GM19043 (cell line): Measurements from ENCODE around the gene PPP1R12B.
A peak's percentile ranks its signal among the peaks of the same experiment; 100 is the strongest.
"Not testable (repeated sequence)": the region's sequence is repeated elsewhere in the genome, so short reads cannot be mapped to it uniquely, and the experiment has no call there.

ENCODE experiments used
- ATAC-seq: cut with Tn5 transposase; IDR thresholded peaks from one replicate; pipeline ENCODE4 v1.9.1; 2021; ENCODE audit warnings: low read depth; ENCODE audit not compliant: unreplicated experiment

The PPP1R12B gene

DNA sequence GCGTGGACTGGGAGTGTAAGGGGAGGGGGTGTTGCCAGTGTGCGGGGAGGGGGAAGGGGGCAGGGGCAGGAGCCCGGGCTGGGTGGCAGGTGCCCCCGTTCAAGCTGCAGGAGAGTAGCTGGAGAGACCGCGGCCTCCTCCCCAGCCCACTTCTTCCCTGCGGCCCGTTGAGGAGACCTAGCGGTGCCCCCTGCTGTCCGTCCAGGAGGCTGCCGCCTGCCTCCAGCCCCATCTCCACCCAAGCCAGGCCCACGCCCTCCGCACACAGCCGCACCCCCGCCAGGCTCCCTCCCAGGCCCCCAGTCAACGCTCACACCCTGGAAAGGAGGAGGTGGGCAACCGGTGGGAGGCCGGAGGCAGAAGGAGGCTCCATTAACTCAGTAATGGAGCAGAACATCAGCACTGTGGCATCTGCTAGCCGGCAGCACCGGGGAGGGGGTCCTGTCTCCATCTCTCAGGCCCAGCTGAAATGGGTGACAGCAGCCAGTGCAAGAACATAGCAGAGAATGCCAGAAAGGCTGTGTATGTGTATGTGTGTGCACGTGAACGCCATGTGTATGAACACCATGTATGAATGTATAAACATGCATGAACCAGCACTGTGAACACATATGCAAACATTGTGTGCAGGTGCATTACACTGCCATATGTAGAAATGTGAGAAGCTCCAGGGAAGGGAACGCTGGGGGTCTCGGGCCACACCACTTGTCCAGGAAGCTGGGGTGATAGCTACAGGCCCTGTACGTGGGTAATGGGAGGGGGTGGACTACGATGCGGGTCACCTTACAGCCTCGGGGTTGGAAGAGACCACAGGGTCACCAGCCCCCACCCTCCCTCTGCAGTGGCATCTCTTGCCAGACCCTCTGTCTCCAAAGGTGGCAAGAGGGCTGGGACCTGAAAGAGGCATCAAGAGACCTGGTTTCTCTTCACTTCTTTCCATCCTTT, 277.2 kb downstream of the PPP1R12B start:
- peak; percentile 69 for ATAC-seq

GRCh38 chr1:202627036-202627435, 278.5 kb downstream of the PPP1R12B start:
- ATAC-seq = not testable (repeated sequence)

DNA sequence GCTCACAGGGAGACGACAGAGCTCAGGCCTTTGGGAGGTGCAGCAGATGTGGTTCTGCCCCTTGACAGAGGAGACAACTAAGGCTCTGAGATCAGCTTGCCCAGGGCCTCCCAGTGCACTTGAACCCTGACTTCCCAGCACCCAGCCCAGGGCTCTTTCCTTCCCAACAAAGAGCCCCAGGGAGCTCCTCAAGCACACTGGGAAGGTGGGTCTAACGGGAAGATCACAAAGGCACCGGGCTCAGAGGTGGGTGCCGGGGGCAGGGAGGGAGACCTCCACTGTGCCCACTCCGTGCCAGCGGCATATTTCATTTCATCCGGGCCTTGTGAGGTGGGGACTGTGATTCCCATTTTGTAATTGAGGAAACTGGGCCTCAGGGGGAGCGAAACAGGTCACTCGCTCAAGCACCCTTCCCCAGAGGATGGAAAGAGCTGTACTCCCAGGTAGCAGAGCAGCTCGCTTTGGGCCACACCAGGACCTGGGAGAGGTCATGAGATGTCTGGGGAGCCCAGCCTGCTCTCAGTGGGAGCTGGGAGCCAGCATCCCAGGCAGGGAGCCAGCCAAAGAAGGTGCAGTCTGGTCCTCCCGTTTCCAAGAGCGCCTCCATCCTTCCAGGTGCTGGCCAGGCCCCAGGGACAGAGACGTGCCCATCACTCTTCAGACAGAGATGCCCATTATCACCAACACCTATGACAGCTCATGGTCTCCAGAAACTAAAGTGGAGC, 279.5 kb downstream of the PPP1R12B start:
- ATAC-seq = no peak

DNA sequence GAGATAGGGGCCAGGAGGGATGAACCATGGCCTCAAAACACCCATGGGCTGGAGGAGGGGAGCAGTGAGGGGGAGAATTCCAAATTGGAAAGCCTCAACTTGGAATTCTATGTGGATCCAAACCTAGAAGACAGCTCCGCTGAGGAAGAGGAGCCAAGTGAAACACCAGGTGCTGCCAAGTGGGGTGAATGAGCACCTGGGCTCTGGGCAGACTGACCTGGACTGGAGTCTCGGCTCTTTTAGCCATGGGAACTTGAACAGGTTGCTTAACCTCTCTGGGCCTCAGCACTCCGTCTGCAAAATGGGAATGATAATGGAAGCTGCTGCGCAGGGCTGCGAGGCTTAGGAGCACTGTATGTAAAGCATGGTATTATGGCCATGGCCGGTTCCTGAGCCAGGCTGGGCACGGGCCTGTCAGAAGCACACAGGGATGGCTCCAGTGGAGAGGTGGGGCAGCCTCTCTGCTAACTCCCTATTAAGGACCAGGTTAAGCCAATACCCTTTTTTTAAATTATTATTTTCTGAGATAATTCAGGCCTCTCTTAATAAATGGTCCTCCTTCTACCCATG, 280.2 kb downstream of the PPP1R12B start:
- no peak for ATAC-seq

DNA sequence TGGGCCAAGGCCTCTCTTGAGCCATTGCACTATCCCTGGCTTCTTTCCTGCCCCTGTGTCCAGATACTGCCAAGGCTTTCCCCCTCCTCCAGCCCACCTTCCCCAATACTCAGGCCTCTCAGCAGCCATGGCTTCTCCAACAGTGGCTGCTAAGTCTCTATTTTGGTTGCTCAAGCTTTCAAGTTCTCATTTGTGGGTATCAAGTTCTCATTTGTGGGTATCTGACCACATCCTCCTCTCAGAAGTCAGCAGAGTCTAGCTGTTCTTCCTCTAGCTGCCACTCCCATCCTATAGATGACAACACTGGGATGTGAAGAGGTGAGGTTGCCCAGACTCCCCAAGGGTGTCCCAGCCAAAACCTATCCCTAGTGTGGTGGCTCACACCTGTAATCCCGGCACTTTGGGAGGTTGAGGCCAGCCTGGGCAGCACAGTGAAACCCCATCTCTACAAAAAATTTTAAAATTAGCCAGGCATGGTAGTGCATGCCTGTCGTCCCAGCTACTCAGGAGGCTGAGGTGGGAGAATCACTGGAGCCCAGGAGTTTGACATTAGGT, 280.8 kb downstream of the PPP1R12B start:
- peak; percentile 79 for ATAC-seq

GRCh38 chr1:202630096-202630495, 281.6 kb downstream of the PPP1R12B start:
- not testable (repeated sequence) for ATAC-seq

GRCh38 chr1:202630541-202630940, 282.0 kb downstream of the PPP1R12B start:
- no peak for ATAC-seq

DNA sequence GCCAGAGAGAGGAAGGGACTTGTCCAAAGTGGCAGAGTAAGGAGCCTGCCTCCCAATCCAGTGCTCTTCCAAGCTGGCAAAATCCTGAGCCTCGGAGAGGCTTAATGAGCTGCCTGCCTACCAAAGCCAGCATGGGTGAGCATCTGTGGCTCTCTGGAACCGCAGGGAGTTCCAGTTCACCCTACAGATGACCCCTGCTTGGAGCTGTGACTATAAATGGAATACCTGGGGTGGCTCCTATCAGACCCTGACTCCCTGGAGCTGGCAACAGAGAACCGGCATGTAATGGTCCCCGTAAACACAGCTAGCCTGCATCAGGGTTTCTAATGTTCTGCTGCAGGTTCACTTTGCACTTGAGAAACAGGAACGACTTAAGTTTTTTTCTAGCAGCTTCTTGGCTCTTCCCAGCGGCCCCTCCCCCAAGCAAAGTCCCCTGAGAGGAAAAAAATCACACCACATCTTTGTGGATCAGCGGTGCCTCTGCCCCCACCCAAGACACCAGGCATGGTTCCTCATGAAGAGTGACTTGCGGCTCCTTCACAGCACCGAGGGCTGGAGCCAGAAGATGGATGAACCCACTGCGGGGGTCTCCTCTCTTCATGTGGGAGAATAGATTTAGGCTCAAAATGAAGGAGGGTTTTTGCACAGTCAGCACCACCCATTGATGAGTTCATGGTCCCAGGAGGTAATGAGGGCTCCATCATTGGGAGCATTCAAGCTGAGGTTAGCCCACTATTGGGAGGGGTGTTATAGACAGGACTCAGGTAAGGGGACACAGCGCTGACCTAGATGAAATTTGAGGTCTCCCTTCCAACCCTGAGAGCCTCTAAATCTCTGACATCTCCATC, 282.8 kb downstream of the PPP1R12B start:
- no peak for ATAC-seq

GRCh38 chr1:202632241-202632640, 283.7 kb downstream of the PPP1R12B start:
- no peak for ATAC-seq

DNA sequence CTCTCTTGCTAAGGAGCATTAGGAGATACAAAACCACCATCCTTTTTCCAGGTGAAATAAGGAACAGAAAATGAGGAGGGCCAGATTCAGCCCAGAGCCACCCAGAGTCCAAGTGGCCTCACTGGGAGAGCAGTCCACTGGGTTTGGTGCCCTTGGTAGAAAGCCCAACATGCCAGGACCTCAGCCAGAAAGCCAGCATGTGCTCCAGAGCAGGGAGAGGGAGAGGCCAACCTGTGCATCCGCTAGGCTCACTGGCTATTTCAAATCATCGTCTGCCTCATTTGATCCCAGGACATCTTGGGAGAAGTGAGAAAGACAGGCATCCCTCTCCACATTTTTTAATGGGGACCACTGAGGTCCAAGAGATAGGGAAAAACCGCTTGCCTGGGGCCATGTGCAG, 287.7 kb downstream of the PPP1R12B start:
- not testable (repeated sequence) for ATAC-seq

GRCh38 chr1:202637321-202638018, 289.0 kb downstream of the PPP1R12B start:
- not testable (repeated sequence) for ATAC-seq

DNA sequence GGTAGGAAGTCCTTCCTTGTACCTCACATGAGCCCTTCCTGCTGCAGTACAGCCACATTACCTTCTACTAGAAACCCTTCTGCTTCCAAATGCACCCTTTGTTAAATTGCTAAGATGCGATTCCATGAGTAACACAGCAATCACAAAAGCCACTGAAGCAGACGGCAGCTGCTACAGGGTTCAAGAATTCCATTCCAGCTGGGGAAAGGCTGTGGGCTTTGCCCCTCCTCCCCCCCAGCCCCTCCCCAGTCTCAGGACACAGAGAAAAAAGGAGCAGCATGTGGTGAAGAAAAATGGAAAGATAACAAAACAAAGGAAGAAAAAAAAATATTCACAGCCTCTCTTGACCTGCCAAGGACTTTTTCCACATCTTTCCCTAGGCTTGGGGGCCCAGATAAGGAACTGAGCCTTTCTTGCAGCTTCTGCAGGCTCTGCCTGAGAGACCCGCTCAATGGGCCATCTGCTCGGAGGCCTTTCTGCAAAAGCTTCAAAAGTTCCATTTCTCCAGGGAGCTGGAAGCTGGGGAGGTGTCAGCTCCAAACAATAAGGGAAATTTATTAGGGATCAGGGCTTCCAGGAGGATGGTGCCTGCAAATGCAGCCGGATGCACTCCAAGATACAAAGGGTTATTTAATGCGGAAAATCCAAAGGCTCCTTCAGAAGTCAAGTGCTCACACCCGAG, 289.7 kb downstream of the PPP1R12B start:
- ATAC-seq = no peak

- ATAC-seq = not testable (repeated sequence)
Measured at GRCh38 chr1:202638701-202639305, 290.3 kb downstream of the PPP1R12B start.

DNA sequence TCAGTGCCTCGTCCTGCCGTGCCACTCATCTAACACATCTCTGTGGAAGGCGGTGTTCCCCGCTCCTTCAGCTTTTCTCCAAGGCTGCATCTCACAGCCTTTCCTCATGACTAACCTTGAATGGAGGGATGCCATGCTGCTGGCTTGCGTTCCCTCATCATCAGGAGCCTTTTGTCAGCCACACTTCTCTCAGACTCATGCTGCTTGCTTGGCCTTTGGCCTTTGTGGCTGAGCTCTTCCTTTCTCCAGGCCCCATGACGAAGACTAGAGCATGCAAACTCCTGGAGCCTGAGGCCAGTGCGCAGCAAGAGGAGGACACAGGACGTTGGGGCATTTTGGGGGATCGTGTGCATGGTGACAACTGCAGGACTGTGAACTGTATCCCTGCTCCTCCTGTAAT, 291.0 kb downstream of the PPP1R12B start:
- ATAC-seq = no peak

DNA sequence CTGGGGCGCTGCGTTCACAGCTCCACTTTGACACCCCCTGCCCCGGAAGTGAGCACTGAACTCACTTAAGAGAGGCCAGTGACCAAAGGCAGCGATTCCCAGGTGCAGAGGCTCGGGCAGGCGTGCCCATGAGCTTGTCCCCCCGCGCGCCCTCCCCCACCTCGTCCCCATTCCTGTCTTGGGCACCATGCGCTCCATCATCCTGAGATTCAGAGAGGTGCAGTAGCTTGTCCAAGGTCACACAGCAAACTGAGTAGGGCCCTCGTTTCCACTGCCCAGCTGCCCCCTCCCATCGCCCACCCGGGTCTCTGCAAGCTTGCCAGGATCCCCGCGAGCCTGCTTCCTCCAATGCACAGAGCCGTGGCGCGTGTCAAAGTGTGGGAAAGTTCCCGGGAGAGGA, 293.7 kb downstream of the PPP1R12B start:
- ATAC-seq = no peak
